Vagina (tissue), 2 donors: Measurements from ENCODE around the gene NSUN7.

Experiments
- CTCF ChIP-seq, 3 experiments: fragments of 450-650 bp in 2 of 3; fragments of 200-600 bp in 1 of 3; sonication (generic) in 1 of 3; IDR thresholded peaks; one replicate each; pipeline ENCODE4 v1.5.1; 2017 to 2019; ENCODE audit warnings: antibody characterized with exemption in 3 of 3, mild to moderate bottlenecking in 2 of 3, moderate library complexity in 2 of 3
- POLR2A ChIP-seq, 2 donors: fragments of 450-650 bp; IDR thresholded peaks; one replicate each; pipeline ENCODE4 v1.6.1; 2017; ENCODE audit warnings: antibody characterized with exemption in 2 of 2, mild to moderate bottlenecking in 2 of 2, moderate library complexity in 2 of 2
- POLR2AphosphoS5 ChIP-seq, 2 donors: sonication (generic); formaldehyde crosslinking; IDR thresholded peaks; one replicate each; pipeline ENCODE4 v1.9.0; 2017; ENCODE audit warnings: antibody characterized with exemption in 2 of 2, mild to moderate bottlenecking in 2 of 2, low read depth in 1 of 2; ENCODE audit not compliant: insufficient read depth in 1 of 2

- TF ChIP-seq CTCF (IDR thresholded peaks at IDR 0.05) (no peak), POLR2AphosphoS5 (IDR thresholded peaks at IDR 0.05; ENCODE audit: insufficient read depth in 1 of 2, low read depth in 1 of 2) (no peak), POLR2A (IDR thresholded peaks at IDR 0.05) (no peak)
These were observed 100.7 kb downstream of the NSUN7 start for GRCh38 chr4:40850496-40850895.
